IPS DF 6.9 (cell line): ENCODE data around the gene CDCA8.

Experiments
- DNase-seq: peaks from one replicate; pipeline ENCODE4 v3.0.0-alpha.2; 2013; ENCODE audit warnings: low read depth, low spot score
- H3K27ac ChIP-seq: one replicate; pipeline ENCODE4 v1.5.1; 2013; ENCODE audit warnings: low read length, control low read depth
- H3K27me3 ChIP-seq: 2 replicates; pipeline ENCODE4 v1.6.1; 2013; ENCODE audit warnings: mild to moderate bottlenecking, low read length; ENCODE audit not compliant: control insufficient read depth, insufficient read depth
- H3K36me3 ChIP-seq: 2 replicates; pipeline ENCODE4 v1.6.1; 2013; ENCODE audit warnings: low read length; ENCODE audit not compliant: control insufficient read depth, insufficient read depth
- H3K4me1 ChIP-seq: 2 replicates; pipeline ENCODE4 v1.6.1; 2013; ENCODE audit warnings: low read length; ENCODE audit not compliant: control insufficient read depth, insufficient read depth
- H3K4me3 ChIP-seq: 2 replicates; pipeline ENCODE4 v1.5.1; 2013; ENCODE audit warnings: mild to moderate bottlenecking, low read length
- H3K9me3 ChIP-seq: 2 replicates; pipeline ENCODE4 v1.6.1; 2013; ENCODE audit warnings: low read length, inconsistent platforms; ENCODE audit not compliant: control insufficient read depth, insufficient read depth
- WGBS: extraction: QIAGEN DNeasy Blood & Tissue Kit; methylation state at CpG from one replicate; pipeline ENCODE4 v1.1.7; 2013; ENCODE audit warnings: mixed read lengths, missing lambda C conversion rate; ENCODE audit not compliant: insufficient read length, insufficient coverage; 5-methylcytosine and 5-hydroxymethylcytosine counted together

CDCA8 gene

GRCh38 chr1:37714226-37714625 is 21.9 kb downstream of the CDCA8 start:
- WGBS = no CpG with 5 or more reads among the region's 8 CpGs
- Histone ChIP-seq H3K27ac (no peak overlapping the region), H3K4me1 (no peaks in the 10 kb centered on the region), H3K4me3 (no peak overlapping the region), H3K27me3 (no peaks in the 10 kb centered on the region), H3K9me3 (no peaks in the 10 kb centered on the region), H3K36me3 (peaks cover 4% of the 10 kb centered on the region; the same call in 1 of the 2 replicates)
- no peak for DNase-seq

GRCh38 chr1:37714689-37715088 is 22.4 kb downstream of the CDCA8 start:
- H3K27me3 ChIP-seq = no peaks in the 10 kb centered on the region
- no CpG with 5 or more reads among the region's 4 CpGs for WGBS
- DNase-seq = no peak
- H3K4me1 ChIP-seq = no peaks in the 10 kb centered on the region
- H3K9me3 ChIP-seq = no peaks in the 10 kb centered on the region
- H3K27ac ChIP-seq = no peak overlapping the region
- 0 out of 2 replicates have a peak, but pooled peaks cover 3% of the 10 kb centered on the region for H3K36me3 ChIP-seq
- no peak overlapping the region for H3K4me3 ChIP-seq

GRCh38 chr1:37716321-37716720 is 24.0 kb downstream of the CDCA8 start:
- no peaks in the 10 kb centered on the region for H3K36me3 ChIP-seq
- no peaks in the 10 kb centered on the region for H3K27me3 ChIP-seq
- no peaks in the 10 kb centered on the region for H3K9me3 ChIP-seq
- H3K4me1 ChIP-seq = no peaks in the 10 kb centered on the region
- DNase-seq = no peak
- no peak overlapping the region for H3K27ac ChIP-seq
- no CpG with 5 or more reads among the region's 4 CpGs for WGBS
- H3K4me3 ChIP-seq = no peak overlapping the region

- Histone ChIP-seq H3K4me3 (no peak overlapping the region), H3K27ac (no peak overlapping the region), H3K36me3 (no peaks in the 10 kb centered on the region), H3K27me3 (no peaks in the 10 kb centered on the region), H3K4me1 (no peaks in the 10 kb centered on the region), H3K9me3 (no peaks in the 10 kb centered on the region)
- no peak for DNase-seq
- WGBS = no CpG with 5 or more reads among the region's 6 CpGs
Measured at GRCh38 chr1:37717631-37718030, 25.3 kb downstream of the CDCA8 start.

- no CpG with 5 or more reads among the region's 26 CpGs for WGBS
- H3K4me3 ChIP-seq = no peak overlapping the region
- H3K27me3 ChIP-seq = no peaks in the 10 kb centered on the region
- H3K4me1 ChIP-seq = no peaks in the 10 kb centered on the region
- H3K36me3 ChIP-seq = no peaks in the 10 kb centered on the region
- DNase-seq = no peak
- no peak overlapping the region for H3K27ac ChIP-seq
- H3K9me3 ChIP-seq = no peaks in the 10 kb centered on the region
Measured at GRCh38 chr1:37718181-37718900, 26.0 kb downstream of the CDCA8 start.

GRCh38 chr1:37718901-37719571 is 26.7 kb downstream of the CDCA8 start:
- Histone ChIP-seq H3K4me1 (0 out of 2 replicates have a peak, but pooled peaks cover 2% of the 10 kb centered on the region), H3K4me3 (no peak overlapping the region), H3K36me3 (no peaks in the 10 kb centered on the region), H3K27me3 (no peaks in the 10 kb centered on the region), H3K9me3 (no peaks in the 10 kb centered on the region), H3K27ac (no peak overlapping the region)
- no CpG with 5 or more reads among the region's 15 CpGs for WGBS
- DNase-seq = no peak

GRCh38 chr1:37719572-37720195 is 27.4 kb downstream of the CDCA8 start:
- WGBS = no CpG with 5 or more reads among the region's 13 CpGs
- Histone ChIP-seq H3K36me3 (no peaks in the 10 kb centered on the region), H3K4me3 (no peak overlapping the region), H3K27ac (no peak overlapping the region), H3K4me1 (0 out of 2 replicates have a peak, but pooled peaks cover 2% of the 10 kb centered on the region), H3K27me3 (no peaks in the 10 kb centered on the region), H3K9me3 (no peaks in the 10 kb centered on the region)
- no peak for DNase-seq

GRCh38 chr1:37720231-37721130 is 28.2 kb downstream of the CDCA8 start:
- no peak for DNase-seq
- no peak overlapping the region for H3K4me3 ChIP-seq
- no peaks in the 10 kb centered on the region for H3K36me3 ChIP-seq
- 0 out of 2 replicates have a peak, but pooled peaks cover 2% of the 10 kb centered on the region for H3K4me1 ChIP-seq
- no CpG with 5 or more reads among the region's 22 CpGs for WGBS
- H3K9me3 ChIP-seq = no peaks in the 10 kb centered on the region
- no peak overlapping the region for H3K27ac ChIP-seq
- no peaks in the 10 kb centered on the region for H3K27me3 ChIP-seq

- no peaks in the 10 kb centered on the region for H3K36me3 ChIP-seq
- H3K27ac ChIP-seq = no peak overlapping the region
- WGBS = no CpG with 5 or more reads among the region's 19 CpGs
- H3K9me3 ChIP-seq = no peaks in the 10 kb centered on the region
- peaks cover 2% of the 10 kb centered on the region; the same call in 1 of the 2 replicates for H3K4me1 ChIP-seq
- H3K27me3 ChIP-seq = no peaks in the 10 kb centered on the region
- no peak for DNase-seq
- H3K4me3 ChIP-seq = no peak overlapping the region
Measured at GRCh38 chr1:37721565-37721964, 29.2 kb downstream of the CDCA8 start.
